Liver (tissue), 9 donors: Measurements from ENCODE around the gene NODAL. TPM values are rescaled to one million over a fixed set of nuclear protein-coding genes. Genes with fewer than 3 reads are reported as not detected.

ENCODE experiments used
- DNase-seq: peaks from one replicate; pipeline ENCODE4 v3.0.0-alpha.2; 2017; ENCODE audit warnings: low spot score
- H3K27ac ChIP-seq, 2 donors: one replicate each; pipeline ENCODE4 v1.7.0; 2013; ENCODE audit warnings: inconsistent platforms in 2 of 2, low read length in 2 of 2, control low read depth in 1 of 2, low read depth in 1 of 2, mild to moderate bottlenecking in 1 of 2
- H3K27me3 ChIP-seq, 4 donors: one replicate each; pipeline versions ENCODE4 v1.6.1 to v1.7.0; 2013; ENCODE audit warnings: low read length in 3 of 4, inconsistent platforms in 1 of 4, mild to moderate bottlenecking in 1 of 4, moderate library complexity in 1 of 4; ENCODE audit not compliant: control insufficient read depth in 4 of 4, insufficient read depth in 4 of 4
- H3K36me3 ChIP-seq, 4 donors: one replicate each; pipeline versions ENCODE4 v1.6.1 to v1.7.0; 2013; ENCODE audit warnings: low read length in 3 of 4, mild to moderate bottlenecking in 3 of 4, low read depth in 1 of 4, moderate library complexity in 1 of 4; ENCODE audit not compliant: control insufficient read depth in 4 of 4, insufficient read depth in 3 of 4
- H3K4me1 ChIP-seq, 4 donors: one replicate each; pipeline versions ENCODE4 v1.6.1 to v1.7.0; 2013; ENCODE audit warnings: low read length in 3 of 4, mild to moderate bottlenecking in 3 of 4, moderate library complexity in 1 of 4; ENCODE audit not compliant: control insufficient read depth in 4 of 4, insufficient read depth in 4 of 4
- H3K4me3 ChIP-seq, 3 donors: one replicate each; pipeline versions ENCODE4 v1.6.1 to v1.7.0; 2013; ENCODE audit warnings: low read length in 3 of 3, control low read depth in 1 of 3, low read depth in 1 of 3, mild to moderate bottlenecking in 1 of 3
- H3K9ac ChIP-seq, 2 donors: one replicate each; pipeline ENCODE4 v1.7.0; 2013; ENCODE audit warnings: low read length in 2 of 2, mild to moderate bottlenecking in 2 of 2, moderate library complexity in 2 of 2, control low read depth in 1 of 2, low read depth in 1 of 2
- H3K9me3 ChIP-seq, 4 donors: one replicate each; pipeline versions ENCODE4 v1.6.1 to v1.7.0; 2013; ENCODE audit warnings: low read length in 3 of 4; ENCODE audit not compliant: control insufficient read depth in 4 of 4
- EGR1 ChIP-seq, 2 donors: IDR thresholded peaks; 2 replicates each; pipeline ENCODE4 v1.6.1; 2016 to 2018; ENCODE audit warnings: antibody characterized with exemption in 2 of 2, low read depth in 2 of 2
- FOXA1 ChIP-seq: IDR thresholded peaks from 2 replicates; pipeline ENCODE4 v1.6.1; 2016; ENCODE audit warnings: antibody characterized with exemption
- FOXA2 ChIP-seq: IDR thresholded peaks from 2 replicates; pipeline ENCODE4 v1.6.1; 2016; ENCODE audit warnings: antibody characterized with exemption
- GABPA ChIP-seq, 2 donors: IDR thresholded peaks in 1 of 2; conservative IDR thresholded peaks in 1 of 2; 2 replicates each; pipeline ENCODE4 v1.6.1; 2016; ENCODE audit warnings: antibody characterized with exemption in 2 of 2, mild to moderate bottlenecking in 1 of 2, moderate library complexity in 1 of 2
- HNF4A ChIP-seq, 2 donors: conservative IDR thresholded peaks; 2 replicates each; pipeline ENCODE4 v1.6.1; 2016; ENCODE audit warnings: antibody characterized with exemption in 2 of 2, mild to moderate bottlenecking in 2 of 2
- HNF4G ChIP-seq: IDR thresholded peaks from 2 replicates; pipeline ENCODE4 v1.6.1; 2016; ENCODE audit warnings: antibody characterized with exemption
- JUND ChIP-seq, 2 donors: IDR thresholded peaks; 2 replicates each; pipeline ENCODE4 v1.6.1; 2016; ENCODE audit warnings: antibody characterized with exemption in 2 of 2
- NR2F2 ChIP-seq: IDR thresholded peaks from 2 replicates; pipeline ENCODE4 v1.6.1; 2016; ENCODE audit warnings: antibody characterized with exemption
- RAD21 ChIP-seq, 2 donors: IDR thresholded peaks; 2 replicates each; pipeline ENCODE4 v1.6.1; 2016; ENCODE audit warnings: antibody characterized with exemption in 2 of 2, mild to moderate bottlenecking in 2 of 2
- RXRA ChIP-seq, 2 donors: IDR thresholded peaks; 2 replicates each; pipeline ENCODE4 v1.6.1; 2017 to 2018; ENCODE audit warnings: antibody characterized with exemption in 2 of 2, mild to moderate bottlenecking in 1 of 2
- SP1 ChIP-seq: IDR thresholded peaks from 2 replicates; pipeline ENCODE4 v1.6.1; 2018; ENCODE audit warnings: antibody characterized with exemption, mild to moderate bottlenecking
- TAF1 ChIP-seq: conservative IDR thresholded peaks from 2 replicates; pipeline ENCODE4 v1.6.1; 2016; ENCODE audit warnings: antibody characterized with exemption, mild to moderate bottlenecking
- YY1 ChIP-seq: IDR thresholded peaks from 2 replicates; pipeline ENCODE4 v1.6.1; 2016; ENCODE audit warnings: antibody characterized with exemption, mild to moderate bottlenecking
- WGBS: extraction: QIAGEN DNeasy Blood & Tissue Kit; methylation state at CpG from one replicate; pipeline ENCODE4 v1.1.7; 2013; 5-methylcytosine and 5-hydroxymethylcytosine counted together
- polyA plus RNA-seq, 2 donors: library from polyadenylated mRNA; stranded (reverse) in 1 of 2; unstranded in 1 of 2; fragments of 200-250 nt in 1 of 2; fragments of >200 nt in 1 of 2; fragmentation: Nextera tagmentation in 1 of 2; extraction: Ambion mirVana in 1 of 2; gene quantifications; one replicate each; pipeline versions ENCODE4 v1.2.1 to v1.2.3, GENCODE V29; 2013 to 2015
- total RNA-seq, 2 donors: library from RNA; depleted of rRNA; stranded (reverse); fragments of >200 nt; gene quantifications; one replicate each; pipeline ENCODE4 v1.2.3, GENCODE V29; 2014
- TF ChIP-seq, protein P1 (sequence below): IDR thresholded peaks from 2 replicates; pipeline ENCODE4 v1.6.1; 2016; ENCODE audit warnings: antibody characterized with exemption, mild to moderate bottlenecking
- TF ChIP-seq, protein P2 (sequence below): IDR thresholded peaks from 2 replicates; pipeline ENCODE4 v1.6.1; 2016; ENCODE audit warnings: antibody characterized with exemption
- TF ChIP-seq, protein P3 (sequence below): IDR thresholded peaks from 2 replicates; pipeline ENCODE4 v1.6.1; 2016; ENCODE audit warnings: antibody characterized with exemption
- TF ChIP-seq, protein P4 (sequence below): IDR thresholded peaks from 2 replicates; pipeline ENCODE4 v1.6.1; 2016; ENCODE audit warnings: antibody characterized with exemption
- TF ChIP-seq, protein P5 (sequence below): fragments of 150-350 bp; IDR thresholded peaks from 2 replicates; pipeline ENCODE4 v1.5.1; 2017; ENCODE audit warnings: improper control_type of control experiment, low read depth, low read length; ENCODE audit not compliant: missing input control
- donor health status: healthy.
- donor health status: healthy.
- donor health status: healthy.
- donor health status: healthy.
- donor health status: healthy.

Gene NODAL
- total and polyA plus RNA-seq, 4 donors: not detected

DNA sequence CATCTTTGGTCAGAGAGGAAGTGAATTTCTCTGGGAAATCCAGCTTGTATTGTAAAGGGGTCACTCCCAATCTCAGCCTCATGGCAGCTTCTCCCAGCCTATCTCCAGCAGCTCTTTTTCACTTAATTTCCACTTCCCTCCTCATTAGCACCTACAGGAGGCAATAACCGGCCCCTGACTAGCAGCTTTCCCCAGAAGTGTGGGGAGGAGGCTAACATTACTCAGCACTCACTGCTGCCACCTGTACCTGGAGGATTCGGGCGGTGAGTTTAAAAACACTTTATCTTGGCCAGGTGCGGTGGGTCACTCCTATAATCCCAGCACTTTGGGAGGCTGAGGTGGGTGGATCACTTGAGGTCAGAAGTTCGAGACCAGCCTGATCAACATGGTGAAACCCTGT lies 3.8 kb downstream of the NODAL start:
- Histone ChIP-seq H3K27me3 (peaks cover 3 to 7% (median 5%) of the 10 kb centered on the region in 4 donors), H3K36me3 (no peaks in the 10 kb centered on the region), H3K27ac (no peak overlapping the region), H3K4me1 (peaks cover 3 to 14% (median 9%) of the 10 kb centered on the region in 4 donors), H3K4me3 (no peak overlapping the region), H3K9me3 (no peaks in the 10 kb centered on the region), H3K9ac (no peak overlapping the region)
- TF ChIP-seq HNF4G: no peak
- TF ChIP-seq, protein P1, sequence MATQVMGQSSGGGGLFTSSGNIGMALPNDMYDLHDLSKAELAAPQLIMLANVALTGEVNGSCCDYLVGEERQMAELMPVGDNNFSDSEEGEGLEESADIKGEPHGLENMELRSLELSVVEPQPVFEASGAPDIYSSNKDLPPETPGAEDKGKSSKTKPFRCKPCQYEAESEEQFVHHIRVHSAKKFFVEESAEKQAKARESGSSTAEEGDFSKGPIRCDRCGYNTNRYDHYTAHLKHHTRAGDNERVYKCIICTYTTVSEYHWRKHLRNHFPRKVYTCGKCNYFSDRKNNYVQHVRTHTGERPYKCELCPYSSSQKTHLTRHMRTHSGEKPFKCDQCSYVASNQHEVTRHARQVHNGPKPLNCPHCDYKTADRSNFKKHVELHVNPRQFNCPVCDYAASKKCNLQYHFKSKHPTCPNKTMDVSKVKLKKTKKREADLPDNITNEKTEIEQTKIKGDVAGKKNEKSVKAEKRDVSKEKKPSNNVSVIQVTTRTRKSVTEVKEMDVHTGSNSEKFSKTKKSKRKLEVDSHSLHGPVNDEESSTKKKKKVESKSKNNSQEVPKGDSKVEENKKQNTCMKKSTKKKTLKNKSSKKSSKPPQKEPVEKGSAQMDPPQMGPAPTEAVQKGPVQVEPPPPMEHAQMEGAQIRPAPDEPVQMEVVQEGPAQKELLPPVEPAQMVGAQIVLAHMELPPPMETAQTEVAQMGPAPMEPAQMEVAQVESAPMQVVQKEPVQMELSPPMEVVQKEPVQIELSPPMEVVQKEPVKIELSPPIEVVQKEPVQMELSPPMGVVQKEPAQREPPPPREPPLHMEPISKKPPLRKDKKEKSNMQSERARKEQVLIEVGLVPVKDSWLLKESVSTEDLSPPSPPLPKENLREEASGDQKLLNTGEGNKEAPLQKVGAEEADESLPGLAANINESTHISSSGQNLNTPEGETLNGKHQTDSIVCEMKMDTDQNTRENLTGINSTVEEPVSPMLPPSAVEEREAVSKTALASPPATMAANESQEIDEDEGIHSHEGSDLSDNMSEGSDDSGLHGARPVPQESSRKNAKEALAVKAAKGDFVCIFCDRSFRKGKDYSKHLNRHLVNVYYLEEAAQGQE: no peak
- TF ChIP-seq GABPA (IDR thresholded peaks at IDR 0.05 in 1 of 2, conservative IDR thresholded peaks at IDR 0.05 in 1 of 2): no peak
- no peak for TF ChIP-seq JUND (IDR thresholded peaks at IDR 0.05)
- TF ChIP-seq, protein P2, sequence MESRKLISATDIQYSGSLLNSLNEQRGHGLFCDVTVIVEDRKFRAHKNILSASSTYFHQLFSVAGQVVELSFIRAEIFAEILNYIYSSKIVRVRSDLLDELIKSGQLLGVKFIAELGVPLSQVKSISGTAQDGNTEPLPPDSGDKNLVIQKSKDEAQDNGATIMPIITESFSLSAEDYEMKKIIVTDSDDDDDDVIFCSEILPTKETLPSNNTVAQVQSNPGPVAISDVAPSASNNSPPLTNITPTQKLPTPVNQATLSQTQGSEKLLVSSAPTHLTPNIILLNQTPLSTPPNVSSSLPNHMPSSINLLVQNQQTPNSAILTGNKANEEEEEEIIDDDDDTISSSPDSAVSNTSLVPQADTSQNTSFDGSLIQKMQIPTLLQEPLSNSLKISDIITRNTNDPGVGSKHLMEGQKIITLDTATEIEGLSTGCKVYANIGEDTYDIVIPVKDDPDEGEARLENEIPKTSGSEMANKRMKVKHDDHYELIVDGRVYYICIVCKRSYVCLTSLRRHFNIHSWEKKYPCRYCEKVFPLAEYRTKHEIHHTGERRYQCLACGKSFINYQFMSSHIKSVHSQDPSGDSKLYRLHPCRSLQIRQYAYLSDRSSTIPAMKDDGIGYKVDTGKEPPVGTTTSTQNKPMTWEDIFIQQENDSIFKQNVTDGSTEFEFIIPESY: no peak
- no peak for TF ChIP-seq TAF1
- TF ChIP-seq YY1: no peak
- TF ChIP-seq RAD21 (IDR thresholded peaks at IDR 0.05): no peak
- TF ChIP-seq, protein P3, sequence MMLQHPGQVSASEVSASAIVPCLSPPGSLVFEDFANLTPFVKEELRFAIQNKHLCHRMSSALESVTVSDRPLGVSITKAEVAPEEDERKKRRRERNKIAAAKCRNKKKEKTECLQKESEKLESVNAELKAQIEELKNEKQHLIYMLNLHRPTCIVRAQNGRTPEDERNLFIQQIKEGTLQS: no peak
- TF ChIP-seq FOXA1: no peak
- TF ChIP-seq, protein P4, sequence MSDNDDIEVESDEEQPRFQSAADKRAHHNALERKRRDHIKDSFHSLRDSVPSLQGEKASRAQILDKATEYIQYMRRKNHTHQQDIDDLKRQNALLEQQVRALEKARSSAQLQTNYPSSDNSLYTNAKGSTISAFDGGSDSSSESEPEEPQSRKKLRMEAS: no peak
- no peak for TF ChIP-seq SP1
- TF ChIP-seq FOXA2: no peak
- TF ChIP-seq NR2F2: no peak
- TF ChIP-seq HNF4A (conservative IDR thresholded peaks at IDR 0.05): no peak
- TF ChIP-seq, protein P5, sequence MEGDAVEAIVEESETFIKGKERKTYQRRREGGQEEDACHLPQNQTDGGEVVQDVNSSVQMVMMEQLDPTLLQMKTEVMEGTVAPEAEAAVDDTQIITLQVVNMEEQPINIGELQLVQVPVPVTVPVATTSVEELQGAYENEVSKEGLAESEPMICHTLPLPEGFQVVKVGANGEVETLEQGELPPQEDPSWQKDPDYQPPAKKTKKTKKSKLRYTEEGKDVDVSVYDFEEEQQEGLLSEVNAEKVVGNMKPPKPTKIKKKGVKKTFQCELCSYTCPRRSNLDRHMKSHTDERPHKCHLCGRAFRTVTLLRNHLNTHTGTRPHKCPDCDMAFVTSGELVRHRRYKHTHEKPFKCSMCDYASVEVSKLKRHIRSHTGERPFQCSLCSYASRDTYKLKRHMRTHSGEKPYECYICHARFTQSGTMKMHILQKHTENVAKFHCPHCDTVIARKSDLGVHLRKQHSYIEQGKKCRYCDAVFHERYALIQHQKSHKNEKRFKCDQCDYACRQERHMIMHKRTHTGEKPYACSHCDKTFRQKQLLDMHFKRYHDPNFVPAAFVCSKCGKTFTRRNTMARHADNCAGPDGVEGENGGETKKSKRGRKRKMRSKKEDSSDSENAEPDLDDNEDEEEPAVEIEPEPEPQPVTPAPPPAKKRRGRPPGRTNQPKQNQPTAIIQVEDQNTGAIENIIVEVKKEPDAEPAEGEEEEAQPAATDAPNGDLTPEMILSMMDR: no peak
- TF ChIP-seq RXRA (IDR thresholded peaks at IDR 0.05): no peak
- TF ChIP-seq EGR1 (IDR thresholded peaks at IDR 0.05; ENCODE audit: low read depth in 2 of 2): no peak
- WGBS: 51% methylated on average over 5 of the region's 5 CpGs
- no peak for DNase-seq
